ENCODE measurements around the gene FBXL7.

Gene FBXL7

DNA sequence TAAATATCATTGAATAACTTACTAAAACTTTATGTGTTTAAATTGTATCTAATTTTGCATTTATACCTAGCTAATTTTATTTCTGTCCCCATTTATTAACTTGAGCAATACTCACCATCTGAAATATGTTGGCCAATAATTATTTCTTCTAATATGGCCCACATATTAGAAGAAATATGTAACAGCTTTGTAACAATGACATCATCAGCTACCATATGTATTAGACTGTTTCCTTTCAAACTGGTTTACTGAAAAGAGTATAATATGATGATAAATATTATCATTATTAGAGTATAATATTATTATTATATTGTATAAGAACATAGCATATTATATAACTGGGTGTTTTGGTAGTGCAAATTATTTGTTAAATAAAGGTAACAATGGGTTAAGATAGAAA lies 220.5 kb downstream of the FBXL7 start:
- TF ChIP-seq, protein P1, sequence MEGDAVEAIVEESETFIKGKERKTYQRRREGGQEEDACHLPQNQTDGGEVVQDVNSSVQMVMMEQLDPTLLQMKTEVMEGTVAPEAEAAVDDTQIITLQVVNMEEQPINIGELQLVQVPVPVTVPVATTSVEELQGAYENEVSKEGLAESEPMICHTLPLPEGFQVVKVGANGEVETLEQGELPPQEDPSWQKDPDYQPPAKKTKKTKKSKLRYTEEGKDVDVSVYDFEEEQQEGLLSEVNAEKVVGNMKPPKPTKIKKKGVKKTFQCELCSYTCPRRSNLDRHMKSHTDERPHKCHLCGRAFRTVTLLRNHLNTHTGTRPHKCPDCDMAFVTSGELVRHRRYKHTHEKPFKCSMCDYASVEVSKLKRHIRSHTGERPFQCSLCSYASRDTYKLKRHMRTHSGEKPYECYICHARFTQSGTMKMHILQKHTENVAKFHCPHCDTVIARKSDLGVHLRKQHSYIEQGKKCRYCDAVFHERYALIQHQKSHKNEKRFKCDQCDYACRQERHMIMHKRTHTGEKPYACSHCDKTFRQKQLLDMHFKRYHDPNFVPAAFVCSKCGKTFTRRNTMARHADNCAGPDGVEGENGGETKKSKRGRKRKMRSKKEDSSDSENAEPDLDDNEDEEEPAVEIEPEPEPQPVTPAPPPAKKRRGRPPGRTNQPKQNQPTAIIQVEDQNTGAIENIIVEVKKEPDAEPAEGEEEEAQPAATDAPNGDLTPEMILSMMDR (IDR thresholded peaks at IDR 0.05; ENCODE audit: low read length, missing control alignments), result no peak
- no peak overlapping the region for H3K4me3 ChIP-seq (replicated peaks; ENCODE audit: low read depth, low read length)
- no peak for DNase-seq (ENCODE audit: low read depth)

DNA sequence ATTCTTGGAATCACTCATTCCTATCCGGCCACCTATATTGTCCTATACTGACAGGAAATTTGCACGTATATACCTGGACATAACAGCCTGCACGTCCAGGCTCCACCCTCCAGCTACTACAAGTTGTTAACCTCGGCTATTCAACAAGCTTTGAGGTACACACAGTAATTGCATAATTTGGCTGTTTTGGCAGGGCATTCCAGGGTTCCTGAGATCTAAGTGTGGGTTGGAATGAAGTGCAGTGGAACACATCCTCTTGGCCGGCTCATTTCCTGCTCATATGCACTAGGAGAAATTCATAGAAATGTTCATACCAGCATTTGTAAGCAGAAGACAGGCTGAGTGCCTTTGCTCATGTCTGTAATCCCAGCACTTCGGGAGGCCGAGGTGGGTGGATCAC lies 222.3 kb downstream of the FBXL7 start:
- no peak for DNase-seq (ENCODE audit: low read depth)
- H3K4me3 ChIP-seq (replicated peaks; ENCODE audit: low read depth, low read length), result no peak overlapping the region
- TF ChIP-seq, protein P1 (IDR thresholded peaks at IDR 0.05; ENCODE audit: low read length, missing control alignments), result no peak

DNA sequence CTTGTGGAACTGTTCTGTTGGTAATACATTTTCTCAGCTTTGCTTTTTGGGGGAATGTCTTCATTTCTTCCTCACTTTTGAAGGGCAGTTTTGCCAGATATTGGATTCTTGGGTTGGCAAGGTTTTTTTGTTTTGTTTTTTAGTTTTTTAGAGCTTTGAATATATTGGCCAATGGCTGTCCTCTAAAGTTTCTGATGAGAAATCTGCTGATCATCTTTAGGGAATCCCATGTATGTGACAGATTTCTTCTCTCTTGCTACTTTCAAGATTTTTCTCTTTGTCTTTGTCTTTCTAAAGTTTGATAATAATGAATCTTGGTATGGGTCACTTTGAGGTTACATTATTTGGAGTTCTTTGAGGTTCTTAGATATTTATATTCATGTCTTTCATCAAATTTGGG lies 227.4 kb downstream of the FBXL7 start:
- no peak overlapping the region for H3K4me3 ChIP-seq (replicated peaks; ENCODE audit: low read depth, low read length)
- DNase-seq (ENCODE audit: low read depth), result no peak
- TF ChIP-seq, protein P1 (IDR thresholded peaks at IDR 0.05; ENCODE audit: low read length, missing control alignments), result no peak

DNA sequence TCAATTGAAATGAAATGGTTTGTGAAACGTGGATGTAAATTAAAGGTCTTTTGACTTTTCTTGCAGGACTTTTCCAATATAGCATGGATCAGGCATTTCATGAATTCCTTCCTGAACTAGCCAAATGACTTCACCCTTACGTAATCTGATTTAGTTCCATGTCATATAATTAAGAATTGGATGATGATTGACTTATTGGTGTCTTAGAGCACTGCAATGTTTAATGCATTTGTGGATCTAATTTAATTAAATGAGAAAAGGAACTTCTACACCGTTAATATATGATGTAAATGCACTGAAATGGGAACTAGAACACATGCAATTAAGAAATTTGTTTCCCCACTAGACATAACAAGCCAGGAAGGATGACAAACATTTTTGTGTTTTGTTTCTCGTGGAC lies 228.8 kb downstream of the FBXL7 start:
- H3K4me3 ChIP-seq (replicated peaks; ENCODE audit: low read depth, low read length), result no peak overlapping the region
- TF ChIP-seq, protein P1 (IDR thresholded peaks at IDR 0.05; ENCODE audit: low read length, missing control alignments), result no peak
- DNase-seq (ENCODE audit: low read depth), result no peak

DNA sequence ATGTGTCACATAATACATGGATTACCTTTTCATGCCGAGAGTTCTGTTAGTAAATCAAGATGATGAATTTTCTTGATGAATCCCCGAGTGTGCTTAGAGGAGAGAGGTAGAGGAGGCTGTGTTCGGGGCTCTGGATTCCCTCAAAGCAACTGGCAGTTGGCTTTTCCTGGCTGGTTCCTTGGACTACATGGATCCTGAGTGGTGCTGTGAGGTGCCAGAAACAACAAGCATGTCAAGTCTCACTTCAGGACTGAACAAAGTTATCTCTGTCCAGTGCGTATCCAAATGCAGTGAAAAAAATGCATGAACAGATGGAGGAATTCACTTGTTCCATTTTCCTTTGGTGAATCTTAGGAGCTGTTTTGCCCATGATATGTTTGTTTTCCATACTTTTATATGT lies 231.7 kb downstream of the FBXL7 start:
- no peak for DNase-seq (ENCODE audit: low read depth)
- TF ChIP-seq, protein P1 (IDR thresholded peaks at IDR 0.05; ENCODE audit: low read length, missing control alignments), result no peak
- no peak overlapping the region for H3K4me3 ChIP-seq (replicated peaks; ENCODE audit: low read depth, low read length)

DNA sequence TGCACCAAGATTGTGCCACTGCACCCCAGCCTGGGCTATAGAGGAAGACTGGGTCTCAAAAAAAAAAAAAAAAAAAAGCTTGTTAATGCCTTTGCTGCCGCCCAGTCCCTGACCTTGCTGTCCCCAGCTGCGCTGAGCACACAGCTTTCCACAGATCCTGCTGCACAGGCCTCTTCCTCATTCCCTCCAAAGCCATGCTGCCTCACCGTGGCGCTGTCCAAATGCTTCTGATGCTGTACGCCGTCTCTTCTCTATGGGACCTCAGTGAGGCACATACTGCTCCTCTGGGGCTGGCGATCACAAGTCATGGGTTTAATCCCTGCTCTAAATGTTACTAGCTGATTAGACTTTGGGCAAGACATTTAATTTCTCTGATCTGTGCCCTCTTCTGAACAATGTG lies 234.1 kb downstream of the FBXL7 start:
- no peak overlapping the region for H3K4me3 ChIP-seq (replicated peaks; ENCODE audit: low read depth, low read length)
- TF ChIP-seq, protein P1 (IDR thresholded peaks at IDR 0.05; ENCODE audit: low read length, missing control alignments), result no peak
- no peak for DNase-seq (ENCODE audit: low read depth)

DNA sequence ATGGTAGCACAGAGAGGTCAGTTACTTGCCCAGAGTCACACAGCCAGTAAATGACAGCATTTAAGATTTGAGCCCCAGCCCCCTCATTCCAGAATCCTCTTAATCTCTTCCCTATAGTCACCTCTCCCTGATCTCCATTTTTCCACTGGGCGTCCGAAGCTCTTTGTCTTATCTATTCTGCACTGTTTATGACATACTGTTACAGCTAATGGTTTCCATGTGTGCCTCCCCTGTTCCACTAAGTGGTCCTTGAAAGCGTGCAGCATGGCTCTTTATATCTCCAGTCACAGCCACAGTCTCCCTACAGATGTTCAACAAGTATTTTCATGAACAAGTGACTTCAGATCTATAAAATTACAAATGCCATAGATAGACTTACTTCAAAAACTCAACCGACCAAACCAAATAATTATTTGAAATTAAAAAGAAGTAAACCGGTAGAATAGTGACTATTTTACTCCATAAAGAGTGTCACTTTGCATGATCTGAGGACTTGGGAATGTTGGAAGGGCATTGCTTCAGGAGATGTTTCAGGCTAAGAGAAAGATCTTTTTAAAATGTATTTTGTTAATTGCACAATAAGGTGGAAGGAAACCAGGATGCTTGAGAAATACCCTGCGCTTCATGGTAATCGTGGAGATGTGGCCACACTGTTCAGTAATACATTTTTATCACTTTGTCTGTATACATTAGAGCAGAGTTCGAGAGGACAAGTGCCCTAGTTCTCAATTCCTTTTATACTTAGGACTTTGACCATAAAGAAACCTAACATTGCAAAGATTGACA lies 237.2 kb downstream of the FBXL7 start:
- no peak overlapping the region for H3K4me3 ChIP-seq (replicated peaks; ENCODE audit: low read depth, low read length)
- DNase-seq (ENCODE audit: low read depth), result peak; percentile 55
- TF ChIP-seq, protein P1 (IDR thresholded peaks at IDR 0.05; ENCODE audit: low read length, missing control alignments), result no peak

All from fibroblast of pulmonary artery (primary cell).